Measurements from ENCODE around the gene CYP4B1.
"Not testable (repeated sequence)": the region's sequence is repeated elsewhere in the genome, so short reads cannot be mapped to it uniquely, and the experiment has no call there.

GRCh38 chr1:46826892-46827291 is 28.0 kb downstream of the CYP4B1 start:
- TF ChIP-seq E2F5 (CRISPR knock-in tag; IDR thresholded peaks at IDR 0.05); JUN (CRISPR knock-in tag; IDR thresholded peaks at IDR 0.05); CTCF (IDR thresholded peaks at IDR 0.05); MYBL2 (CRISPR knock-in tag; IDR thresholded peaks at IDR 0.05); ZBTB43 (CRISPR knock-in tag; IDR thresholded peaks at IDR 0.05); MAX (CRISPR knock-in tag; IDR thresholded peaks at IDR 0.05); USF2 (CRISPR knock-in tag; IDR thresholded peaks at IDR 0.05); ATF6 (CRISPR knock-in tag; IDR thresholded peaks at IDR 0.05); NFYB (CRISPR knock-in tag; conservative IDR thresholded peaks at IDR 0.05; ENCODE audit: low read depth); HMGXB4 (CRISPR knock-in tag; IDR thresholded peaks at IDR 0.05); ATF2 (CRISPR knock-in tag; IDR thresholded peaks at IDR 0.05; ENCODE audit: borderline replicate concordance, low read depth); EMX1 (CRISPR knock-in tag; IDR thresholded peaks at IDR 0.05); ZBTB21 (CRISPR knock-in tag; IDR thresholded peaks at IDR 0.05; ENCODE audit: borderline replicate concordance): not testable (repeated sequence)
